DOHH2 (cell line): ENCODE results near the gene KCTD6.
A peak's percentile ranks its signal among the peaks of the same experiment; 100 is the strongest.

Experiments used
- H3F3A ChIP-seq: fragments of 200-600 bp; sonication (generic), shearing (Covaris generic); 2 replicates; pipeline ENCODE4 v1.6.0; 2016; ENCODE audit warnings: antibody characterized with exemption, mild to moderate bottlenecking; ENCODE audit not compliant: control insufficient read depth, insufficient read depth
- H3K27ac ChIP-seq: fragments of 200-600 bp; sonication (generic); 2 replicates; pipeline ENCODE4 v1.5.1; 2014; ENCODE audit warnings: low read depth, mild to moderate bottlenecking, low read length, moderate library complexity
- H3K27me3 ChIP-seq: fragments of 200-600 bp; sonication (generic); 2 replicates; pipeline ENCODE4 v1.6.1; 2014; ENCODE audit warnings: mild to moderate bottlenecking, low read length, mixed read lengths; ENCODE audit not compliant: control insufficient read depth
- H3K36me3 ChIP-seq: fragments of 200-600 bp; sonication (generic); 2 replicates; pipeline ENCODE4 v1.6.1; 2014; ENCODE audit warnings: mild to moderate bottlenecking, low read length, moderate library complexity, mixed read lengths; ENCODE audit not compliant: control insufficient read depth
- H3K4me1 ChIP-seq: fragments of 200-600 bp; sonication (generic); 2 replicates; pipeline ENCODE4 v1.6.1; 2014; ENCODE audit warnings: mild to moderate bottlenecking, low read length, mixed read lengths; ENCODE audit not compliant: control insufficient read depth
- H3K4me2 ChIP-seq: fragments of 200-600 bp; sonication (generic); 2 replicates; pipeline ENCODE4 v1.6.0; 2014; ENCODE audit warnings: mild to moderate bottlenecking, low read length, moderate library complexity
- H3K4me3 ChIP-seq: fragments of 200-600 bp; sonication (generic); 2 replicates; pipeline ENCODE4 v1.5.1; 2014; ENCODE audit warnings: mild to moderate bottlenecking, low read length, mixed read lengths
- H3K79me2 ChIP-seq: fragments of 200-600 bp; sonication (generic); 2 replicates; pipeline ENCODE4 v1.6.1; 2014; ENCODE audit warnings: mild to moderate bottlenecking, low read length, mixed read lengths; ENCODE audit not compliant: control insufficient read depth
- H3K9me2 ChIP-seq: fragments of 200-600 bp; sonication (generic); replicated peaks from 2 replicates; pipeline ENCODE4 v1.6.1; 2014; ENCODE audit warnings: mild to moderate bottlenecking, low read length, mixed read lengths; ENCODE audit not compliant: control insufficient read depth
- H3K9me3 ChIP-seq: fragments of 200-600 bp; sonication (generic); 2 replicates; pipeline ENCODE4 v1.6.1; 2014; ENCODE audit warnings: antibody characterized with exemption, low read length, mixed read lengths; ENCODE audit not compliant: control insufficient read depth, insufficient read depth
- H4K20me1 ChIP-seq: fragments of 200-600 bp; sonication (generic); 2 replicates; pipeline ENCODE4 v1.6.0; 2014; ENCODE audit warnings: low read depth, mild to moderate bottlenecking, antibody characterized with exemption, low read length, moderate library complexity; ENCODE audit not compliant: control insufficient read depth, insufficient read depth
- CTCF ChIP-seq: fragments of 200-600 bp; sonication (generic); IDR thresholded peaks from one replicate; pipeline ENCODE4 v1.5.1; 2014; ENCODE audit warnings: antibody characterized with exemption, mild to moderate bottlenecking, low read depth, low read length; ENCODE audit not compliant: poor library complexity, severe bottlenecking
- EZH2phosphoT487 ChIP-seq: fragments of 200-600 bp; sonication (generic); IDR thresholded peaks from 2 replicates; pipeline ENCODE4 v1.6.1; 2017; ENCODE audit warnings: borderline replicate concordance, mild to moderate bottlenecking, antibody characterized with exemption, low read length, moderate library complexity, mixed read lengths

Gene KCTD6

DNA sequence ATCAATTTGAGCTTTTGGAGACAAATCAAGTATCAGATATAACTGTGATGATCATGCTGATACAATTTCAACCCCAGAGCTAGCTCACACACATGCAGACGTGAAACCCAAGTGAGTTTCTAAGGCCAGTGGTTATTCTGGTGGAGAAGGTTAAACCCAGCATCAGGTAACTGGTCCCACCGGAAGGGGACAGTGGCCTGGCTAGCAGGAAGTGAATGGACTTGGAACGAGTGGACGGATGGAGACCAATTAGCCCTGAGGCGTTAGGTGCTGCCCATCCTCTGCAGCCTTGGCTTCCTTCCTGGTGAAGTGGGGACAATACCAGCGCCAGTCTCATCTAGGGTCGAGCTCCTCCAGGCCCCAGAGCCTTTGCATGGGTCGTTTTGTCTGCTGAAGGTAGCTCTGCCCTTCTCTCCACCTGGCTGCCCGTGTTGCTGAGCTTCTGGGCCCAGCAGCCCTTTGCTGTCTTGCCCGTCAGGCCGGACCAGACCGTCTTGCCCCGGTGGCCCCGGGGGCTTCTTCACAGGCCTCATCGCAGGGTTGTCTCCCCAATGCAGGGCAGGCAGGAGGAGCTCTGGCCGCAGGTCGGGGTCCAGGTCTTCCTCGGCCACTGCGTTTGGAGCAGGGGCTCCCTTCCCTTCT lies 915 bp upstream of the KCTD6 start:
- TF ChIP-seq CTCF (no peak), EZH2phosphoT487 (no peak)
- peaks cover 5% of the 10 kb centered on the region; the same call in 1 of the 2 replicates for H3F3A ChIP-seq
- no peaks in the 10 kb centered on the region for H3K9me2 ChIP-seq
- H3K4me2 ChIP-seq = peak overlapping the region; percentile 78
- no peak overlapping the region for H3K27ac ChIP-seq
- peak overlapping the region; percentile 72 for H3K4me3 ChIP-seq
- no peaks in the 10 kb centered on the region; the same call in 1 of the 2 replicates for H4K20me1 ChIP-seq
- peaks cover 40% of the 10 kb centered on the region for H3K79me2 ChIP-seq
- H3K36me3 ChIP-seq = no peaks in the 10 kb centered on the region; the same call in 1 of the 2 replicates
- peaks cover 35% of the 10 kb centered on the region for H3K27me3 ChIP-seq
- peaks cover 39% of the 10 kb centered on the region for H3K4me1 ChIP-seq
- no peaks in the 10 kb centered on the region for H3K9me3 ChIP-seq

GRCh38 chr3:58492494-58492905 lies 604 bp downstream of the KCTD6 start:
- Histone ChIP-seq H3K79me2 (peaks cover 55% of the 10 kb centered on the region), H3K36me3 (no peaks in the 10 kb centered on the region; the same call in 1 of the 2 replicates), H3K9me2 (no peaks in the 10 kb centered on the region), H3K4me2 (peak overlapping the region; percentile 72), H4K20me1 (peaks cover 10% of the 10 kb centered on the region), H3F3A (peaks cover 5% of the 10 kb centered on the region; the same call in 1 of the 2 replicates), H3K27ac (no peak overlapping the region), H3K4me1 (peaks cover 54% of the 10 kb centered on the region), H3K27me3 (peaks cover 23% of the 10 kb centered on the region), H3K4me3 (peak overlapping the region; percentile 78), H3K9me3 (no peaks in the 10 kb centered on the region)
- no peak; the same call in 1 of the 2 replicates for TF ChIP-seq EZH2phosphoT487
- no peak for TF ChIP-seq CTCF

DNA sequence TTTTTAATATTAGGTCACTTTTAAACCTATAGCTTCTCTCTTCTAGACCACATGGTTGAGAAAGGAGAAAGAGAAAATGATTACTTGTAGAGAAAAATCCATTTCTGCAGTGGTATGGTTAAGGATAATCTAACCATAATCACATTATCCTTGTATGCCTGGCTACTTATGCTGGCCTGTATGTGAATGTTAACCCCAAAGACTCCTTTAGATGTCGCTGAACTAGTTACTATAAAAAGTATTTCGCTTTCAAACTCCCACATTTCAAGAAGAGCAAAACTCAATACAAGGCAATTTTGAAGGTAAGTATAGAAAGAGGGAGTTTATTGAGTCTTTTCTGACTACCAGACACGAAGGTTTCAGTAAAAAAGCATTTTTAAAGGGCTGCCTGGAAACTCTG lies 2.2 kb downstream of the KCTD6 start:
- Histone ChIP-seq H3K4me1 (peaks cover 64% of the 10 kb centered on the region), H3K9me3 (no peaks in the 10 kb centered on the region), H3K4me2 (peak overlapping the region; percentile 72), H3K4me3 (peak overlapping the region; percentile 78), H3F3A (peaks cover 5% of the 10 kb centered on the region; the same call in 1 of the 2 replicates), H3K79me2 (peaks cover 72% of the 10 kb centered on the region), H3K9me2 (no peaks in the 10 kb centered on the region), H3K27ac (no peak overlapping the region), H4K20me1 (peaks cover 11% of the 10 kb centered on the region), H3K36me3 (no peaks in the 10 kb centered on the region; the same call in 1 of the 2 replicates), H3K27me3 (peaks cover 7% of the 10 kb centered on the region)
- TF ChIP-seq CTCF (no peak), EZH2phosphoT487 (no peak)
